CD4-positive, CD25-positive, alpha-beta regulatory T cell (primary cell): ENCODE measurements around the gene CHRM5. TPM values are rescaled to one million over a fixed set of nuclear protein-coding genes. Genes with fewer than 3 reads are reported as not detected.

Source experiments
- ATAC-seq, 2 donors: fragments of 150-1000 bp; cut with Tn5 transposase; one replicate each; pipeline ENCODE4 v1.10.0; 2021; ENCODE audit warnings: low read depth in 2 of 2, moderate number of reproducible peaks in 2 of 2, moderate library complexity in 1 of 2
- DNase-seq, 3 donors: peaks; one replicate each; pipeline versions ENCODE4 v3.0.0 to v3.0.0-alpha.2; 2012 to 2022; ENCODE audit warnings: mixed read lengths in 1 of 3
- H3K27ac ChIP-seq: one replicate; pipeline ENCODE4 v1.7.0; 2013; ENCODE audit warnings: mild to moderate bottlenecking, low read length; ENCODE audit not compliant: insufficient read depth, poor library complexity, severe bottlenecking
- H3K27me3 ChIP-seq: one replicate; pipeline ENCODE4 v1.7.0; 2013; ENCODE audit warnings: low read length; ENCODE audit not compliant: control insufficient read depth, insufficient read depth
- H3K36me3 ChIP-seq: one replicate; pipeline ENCODE4 v1.7.0; 2013; ENCODE audit warnings: mild to moderate bottlenecking, low read length, moderate library complexity; ENCODE audit not compliant: control insufficient read depth, insufficient read depth
- H3K4me1 ChIP-seq: 2 replicates; pipeline ENCODE4 v1.7.0; 2013; ENCODE audit warnings: mild to moderate bottlenecking, low read length; ENCODE audit not compliant: insufficient read depth, control insufficient read depth, poor library complexity, severe bottlenecking
- H3K4me3 ChIP-seq: one replicate; pipeline ENCODE4 v1.7.0; 2013; ENCODE audit warnings: low read depth, mild to moderate bottlenecking, low read length, moderate library complexity
- H3K9me3 ChIP-seq, 2 experiments: 1 replicate in 1 of 2; 2 replicates in 1 of 2; pipeline ENCODE4 v1.7.0; 2013; ENCODE audit warnings: low read length in 2 of 2, mild to moderate bottlenecking in 1 of 2, moderate library complexity in 1 of 2; ENCODE audit not compliant: control insufficient read depth in 2 of 2
- H3K27ac Mint-ChIP-seq, 3 donors: one replicate each; pipeline ENCODE4 v1.8.0; 2020 to 2022; ENCODE audit warnings: mild to moderate bottlenecking in 3 of 3, mixed read lengths in 3 of 3, moderate library complexity in 2 of 3
- H3K27me3 Mint-ChIP-seq: one replicate; pipeline ENCODE4 v1.8.0; 2022; ENCODE audit warnings: mild to moderate bottlenecking, mixed read lengths
- H3K36me3 Mint-ChIP-seq: one replicate; pipeline ENCODE4 v1.8.0; 2020; ENCODE audit warnings: mixed read lengths
- H3K4me1 Mint-ChIP-seq, 4 donors: one replicate each; pipeline ENCODE4 v1.8.0; 2020 to 2022; ENCODE audit warnings: mixed read lengths in 4 of 4, mild to moderate bottlenecking in 1 of 4
- H3K4me3 Mint-ChIP-seq, 4 donors: one replicate each; pipeline ENCODE4 v1.8.0; 2020 to 2022; ENCODE audit warnings: mild to moderate bottlenecking in 4 of 4, mixed read lengths in 4 of 4, moderate library complexity in 3 of 4
- H3K9me3 Mint-ChIP-seq, 7 donors: one replicate each; pipeline ENCODE4 v1.8.0; 2020 to 2022; ENCODE audit warnings: mixed read lengths in 7 of 7, mild to moderate bottlenecking in 3 of 7, moderate library complexity in 2 of 7
- polyA plus RNA-seq, 4 donors: library from polyadenylated mRNA; unstranded; fragments of 300-500 nt; fragmentation: Illumina TruSeq; gene quantifications; one replicate each; pipeline ENCODE4 v1.2.3, GENCODE V29; 2021
- total RNA-seq: library from RNA; stranded (reverse); gene quantifications from one replicate; pipeline ENCODE4 v1.2.3, GENCODE V29; 2022

CHRM5 gene
- total and polyA plus RNA-seq, 5 donors from 2014 or later, result not detected

GRCh38 chr15:34107315-34107714 lies 139.0 kb downstream of the CHRM5 start:
- Mint-ChIP-seq H3K36me3 (no peaks in the 10 kb centered on the region), H3K4me1 (peaks cover 8 to 13% (median 11%) of the 10 kb centered on the region in 4 donors), H3K9me3 (peaks cover 0 to 7% (median 0%) of the 10 kb centered on the region in 7 donors), H3K27ac (no peak overlapping the region), H3K27me3 (no peaks in the 10 kb centered on the region), H3K4me3 (no peak overlapping the region)
- no peaks in the 10 kb centered on the region for H3K36me3 ChIP-seq
- no peaks in the 10 kb centered on the region for H3K27me3 ChIP-seq
- H3K9me3 ChIP-seq, result no peaks in the 10 kb centered on the region
- H3K4me3 ChIP-seq, result no peak overlapping the region
- H3K4me1 ChIP-seq, result peaks cover 5% of the 10 kb centered on the region
- H3K27ac ChIP-seq, result no peak overlapping the region
- ATAC-seq (no peak), DNase-seq (no peak)

- Mint-ChIP-seq H3K4me1 (peaks cover 0 to 8% (median 3%) of the 10 kb centered on the region in 4 donors), H3K36me3 (no peaks in the 10 kb centered on the region), H3K9me3 (peaks cover 0 to 2% (median 0%) of the 10 kb centered on the region in 7 donors), H3K27ac (no peak overlapping the region), H3K27me3 (peaks cover 17% of the 10 kb centered on the region), H3K4me3 (peak overlapping the region in 2 of 4 donors; percentile 25 to 82)
- no peaks in the 10 kb centered on the region for H3K36me3 ChIP-seq
- no peaks in the 10 kb centered on the region for H3K27me3 ChIP-seq
- DNase-seq (peak in 2 of 3 donors; percentile 22 to 60), ATAC-seq (peak in 1 of 2 donors; percentile 52)
- H3K4me3 ChIP-seq, result no peak overlapping the region
- no peak overlapping the region for H3K27ac ChIP-seq
- H3K4me1 ChIP-seq, result no peaks in the 10 kb centered on the region
- H3K9me3 ChIP-seq, result no peaks in the 10 kb centered on the region
These were observed 141.7 kb downstream of the CHRM5 start for GRCh38 chr15:34109797-34110663.

DNA sequence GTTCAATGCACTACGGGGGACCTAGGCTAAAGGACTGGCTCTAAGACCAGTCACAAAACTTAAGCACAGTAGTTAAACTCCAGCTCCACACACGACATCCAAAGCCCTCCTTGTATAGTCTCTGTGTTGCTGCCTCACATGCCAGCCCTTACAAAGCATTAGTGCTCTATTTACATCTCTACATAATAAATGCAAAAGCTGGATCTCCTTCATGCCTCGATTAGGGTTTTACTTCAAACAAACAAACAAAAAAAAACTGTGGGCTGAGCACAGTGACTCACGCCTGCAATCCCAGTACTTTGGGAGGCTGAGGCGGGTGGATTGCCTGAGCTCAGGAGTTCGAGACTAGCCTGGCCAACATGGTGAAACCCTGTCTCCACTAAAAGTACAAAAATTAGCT lies 143.2 kb downstream of the CHRM5 start:
- H3K4me1 Mint-ChIP-seq, result peaks cover 0 to 8% (median 3%) of the 10 kb centered on the region in 4 donors
- Histone ChIP-seq H3K4me3 (no peak overlapping the region), H3K4me1 (no peaks in the 10 kb centered on the region), H3K27me3 (no peaks in the 10 kb centered on the region), H3K9me3 (no peaks in the 10 kb centered on the region), H3K27ac (no peak overlapping the region), H3K36me3 (no peaks in the 10 kb centered on the region)
- no peaks in the 10 kb centered on the region for H3K36me3 Mint-ChIP-seq
- ATAC-seq (no peak), DNase-seq (no peak)
- H3K27me3 Mint-ChIP-seq, result peaks cover 24% of the 10 kb centered on the region
- no peaks in the 10 kb centered on the region for H3K9me3 Mint-ChIP-seq
- H3K27ac Mint-ChIP-seq, result no peak overlapping the region
- H3K4me3 Mint-ChIP-seq, result no peak overlapping the region

GRCh38 chr15:34114215-34114614 lies 145.9 kb downstream of the CHRM5 start:
- Histone ChIP-seq H3K36me3 (no peaks in the 10 kb centered on the region), H3K9me3 (no peaks in the 10 kb centered on the region), H3K4me1 (no peaks in the 10 kb centered on the region), H3K27me3 (no peaks in the 10 kb centered on the region), H3K27ac (no peak overlapping the region), H3K4me3 (no peak overlapping the region)
- Mint-ChIP-seq H3K9me3 (no peaks in the 10 kb centered on the region), H3K27ac (no peak overlapping the region), H3K4me3 (no peak overlapping the region), H3K36me3 (no peaks in the 10 kb centered on the region), H3K27me3 (peaks cover 30% of the 10 kb centered on the region), H3K4me1 (peaks cover 0 to 8% (median 3%) of the 10 kb centered on the region in 4 donors)
- no peak for ATAC-seq
- no peak for DNase-seq

GRCh38 chr15:34114739-34115138 lies 146.4 kb downstream of the CHRM5 start:
- ATAC-seq, result no peak
- H3K36me3 ChIP-seq, result no peaks in the 10 kb centered on the region
- Mint-ChIP-seq H3K4me3 (no peak overlapping the region), H3K4me1 (peaks cover 0 to 8% (median 3%) of the 10 kb centered on the region in 4 donors), H3K27me3 (peaks cover 30% of the 10 kb centered on the region), H3K36me3 (no peaks in the 10 kb centered on the region), H3K27ac (no peak overlapping the region), H3K9me3 (no peaks in the 10 kb centered on the region)
- no peak overlapping the region for H3K27ac ChIP-seq
- no peaks in the 10 kb centered on the region for H3K9me3 ChIP-seq
- no peaks in the 10 kb centered on the region for H3K27me3 ChIP-seq
- DNase-seq, result no peak
- no peaks in the 10 kb centered on the region for H3K4me1 ChIP-seq
- H3K4me3 ChIP-seq, result no peak overlapping the region

DNA sequence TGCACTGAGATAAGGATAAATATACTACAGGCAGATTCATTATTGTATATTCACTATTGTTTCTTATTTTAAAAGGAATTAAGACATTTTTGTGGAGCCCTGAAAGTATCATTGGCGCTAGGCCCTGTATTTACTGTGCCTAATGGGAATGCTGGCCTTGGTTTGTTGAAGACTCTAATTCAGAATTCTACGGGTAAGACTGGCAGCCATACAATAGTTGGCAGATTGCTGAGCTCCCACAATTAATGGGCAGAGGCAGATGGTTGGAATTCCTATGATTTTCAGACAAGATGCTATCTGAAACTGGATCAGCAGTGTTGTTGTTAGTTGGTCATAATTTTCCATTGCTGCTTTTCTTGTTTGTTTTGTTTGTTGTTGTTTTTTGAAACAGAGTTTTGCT lies 148.3 kb downstream of the CHRM5 start:
- Mint-ChIP-seq H3K4me3 (no peak overlapping the region), H3K27ac (no peak overlapping the region), H3K36me3 (no peaks in the 10 kb centered on the region), H3K27me3 (peaks cover 44% of the 10 kb centered on the region), H3K4me1 (no peaks in the 10 kb centered on the region), H3K9me3 (peaks cover 0 to 3% (median 0%) of the 10 kb centered on the region in 7 donors)
- no peaks in the 10 kb centered on the region for H3K9me3 ChIP-seq
- DNase-seq (no peak), ATAC-seq (no peak)
- H3K4me1 ChIP-seq, result no peaks in the 10 kb centered on the region
- no peak overlapping the region for H3K4me3 ChIP-seq
- H3K27ac ChIP-seq, result no peak overlapping the region
- no peaks in the 10 kb centered on the region for H3K36me3 ChIP-seq
- no peaks in the 10 kb centered on the region for H3K27me3 ChIP-seq

Other genes starting within 250 kb of the CHRM5 start
- 9.5 TPM for gene AVEN, start 70.7 kb downstream of the CHRM5 start, total RNA-seq
- 10 to 100 TPM in 1 of 4 donors, 1 to 10 TPM in 3; 4.5 to 11.5 (median 7.8) TPM for gene AVEN, start 70.7 kb downstream of the CHRM5 start, polyA plus RNA-seq
- 51.9 TPM for gene EMC7, start 133.4 kb downstream of the CHRM5 start, total RNA-seq
- gene EMC7, start 133.4 kb downstream of the CHRM5 start, polyA plus RNA-seq, result 100 to 1,000 TPM; 124 to 172 (median 144) TPM
- 3.6 TPM for gene PGBD4, start 133.6 kb downstream of the CHRM5 start, total RNA-seq
- 1 to 10 TPM; 1.4 to 2.6 (median 1.8) TPM for gene PGBD4, start 133.6 kb downstream of the CHRM5 start, polyA plus RNA-seq
- 25.3 TPM for gene KATNBL1, start 241.6 kb downstream of the CHRM5 start, total RNA-seq
- 10 to 100 TPM; 25.4 to 36.3 (median 28.2) TPM for gene KATNBL1, start 241.6 kb downstream of the CHRM5 start, polyA plus RNA-seq